C1 segment of cervical spinal cord (tissue), 14 donors: ENCODE results near the gene ABCB8.

ENCODE experiments used
- DNase-seq, 14 donors: peaks; one replicate each; lab custom pipeline; 2025; lab: John Stamatoyannopoulos, UW

The ABCB8 gene

DNA sequence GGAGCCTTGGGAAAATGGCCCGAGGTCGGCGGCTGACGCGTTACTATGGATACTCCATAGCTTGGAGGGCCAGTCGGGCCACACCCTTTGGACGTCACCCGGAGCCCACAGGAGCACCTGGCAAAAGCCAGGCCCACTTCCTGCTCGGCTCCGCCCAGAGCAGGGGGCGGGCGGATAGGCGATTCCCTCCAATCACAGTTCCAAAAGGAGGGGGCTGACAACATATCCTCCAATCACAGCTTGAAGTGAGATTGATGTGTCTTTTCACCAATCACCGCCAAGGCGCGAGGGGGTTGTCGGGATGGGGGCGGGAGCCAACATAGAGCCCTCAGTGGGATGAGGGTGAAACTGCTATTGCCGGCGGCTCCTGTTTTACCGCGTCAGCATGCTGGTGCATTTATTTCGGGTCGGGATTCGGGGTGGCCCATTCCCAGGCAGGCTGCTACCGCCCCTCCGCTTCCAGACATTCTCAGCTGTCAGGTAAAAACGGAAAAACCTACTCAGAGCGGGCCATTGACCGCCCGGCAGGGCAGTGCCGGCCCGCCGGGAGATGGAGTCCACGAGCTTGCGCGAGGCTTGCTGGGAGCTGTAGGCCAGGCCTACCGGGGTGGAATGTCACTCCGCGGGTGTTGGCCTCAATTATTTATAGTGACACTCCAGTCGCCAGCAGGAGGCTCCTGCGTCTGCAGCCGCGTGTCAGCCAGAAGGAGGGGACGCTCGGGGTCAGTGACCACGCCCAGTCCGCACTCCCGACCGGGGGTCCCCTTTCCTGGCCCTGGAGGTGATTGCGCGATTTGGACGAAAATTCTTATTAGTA is at the start of gene ABCB8:
Gene ABCB8, plus strand, starts transcription at position 320 of the 817 bp plus-strand sequence. Its CDS starts 66 bp downstream, at position 386.
- peak; percentile 88 to 99 (median 98) for DNase-seq

DNA sequence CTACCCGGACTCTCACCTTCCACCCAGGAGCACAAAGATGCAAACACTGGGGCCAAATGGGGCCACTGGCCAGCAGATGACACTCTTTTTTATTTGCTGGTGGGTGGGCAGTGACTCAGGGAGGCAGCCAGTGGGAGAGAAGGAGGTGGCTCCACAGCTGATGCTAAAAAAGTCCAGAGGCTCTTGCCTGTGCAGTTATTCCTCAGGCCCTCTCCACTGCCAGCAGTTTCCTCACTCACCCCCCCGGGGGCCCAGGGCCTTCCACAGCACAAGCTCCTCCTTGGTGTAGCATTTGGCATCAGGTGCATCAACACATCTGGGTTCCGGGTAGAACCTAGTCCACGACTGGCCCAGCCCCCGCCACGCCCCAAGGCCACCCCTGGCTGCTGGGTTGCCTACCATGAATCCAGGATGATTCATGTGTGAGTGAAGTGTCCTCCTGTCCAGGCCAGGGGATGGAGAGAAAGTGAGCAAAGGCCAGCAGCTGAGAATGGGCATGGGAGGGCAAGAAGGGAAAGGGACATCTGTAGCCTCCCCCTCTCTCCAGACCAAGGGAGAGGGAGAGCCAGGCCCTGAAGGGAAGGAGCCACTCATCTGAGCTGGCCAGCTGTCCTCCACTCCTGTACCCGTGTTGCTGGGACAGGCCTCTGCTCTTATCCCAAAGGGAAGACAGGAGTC is 48.4 kb upstream of the ABCB8 start:
- peak in 2 of 14 donors; percentile 15 to 24 for DNase-seq

DNA sequence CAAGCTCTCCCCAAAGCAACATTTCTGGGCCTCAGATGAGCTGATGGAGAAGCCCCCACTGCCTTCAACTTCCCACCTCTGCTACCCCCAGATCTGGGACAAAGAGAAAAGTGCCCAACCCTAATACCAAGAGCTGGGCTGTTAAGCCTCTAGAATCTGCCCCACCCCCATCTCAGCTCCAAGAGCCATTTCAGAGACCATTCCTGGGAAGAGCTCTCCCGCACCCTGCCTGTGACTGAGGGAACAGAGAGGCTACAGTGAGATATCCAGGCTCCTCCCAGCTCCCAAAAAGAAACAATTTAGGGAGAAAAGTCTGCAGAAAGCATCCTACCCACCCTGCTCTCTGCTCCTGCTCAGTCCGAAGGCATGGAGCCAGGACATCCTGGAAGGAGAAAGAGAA is 47.6 kb upstream of the ABCB8 start:
- DNase-seq = no peak

DNA sequence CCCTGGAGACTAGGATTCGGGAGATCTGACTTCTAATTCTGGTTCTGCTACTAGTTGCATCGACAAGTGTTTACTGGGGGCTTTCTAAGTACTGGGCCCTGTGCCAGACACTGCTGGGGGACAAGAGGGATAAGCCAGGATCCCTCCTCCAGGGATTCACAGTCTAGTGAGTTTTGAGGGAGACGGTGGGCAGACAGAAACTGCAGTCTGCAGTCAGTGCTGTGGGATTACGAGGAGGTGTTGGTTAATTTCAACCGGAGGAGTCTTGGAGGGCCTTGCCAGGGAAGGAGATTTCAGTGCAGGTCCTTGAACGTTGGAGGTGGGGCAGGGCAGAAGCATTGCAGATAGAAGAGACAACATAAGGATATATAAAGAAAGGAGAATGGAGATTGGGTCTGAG is 46.6 kb upstream of the ABCB8 start:
- no peak for DNase-seq

- DNase-seq = peak in 13 of 14 donors; percentile 16 to 83 (median 72)
These were observed 45.9 kb upstream of the ABCB8 start for GRCh38 chr7:150982351-150982750.

- peak in 1 of 14 donors; percentile 42 for DNase-seq
These were observed 44.3 kb upstream of the ABCB8 start for GRCh38 chr7:150983893-150984368.

GRCh38 chr7:150986099-150986512 is 42.1 kb upstream of the ABCB8 start:
- DNase-seq = peak in 10 of 14 donors; percentile 9 to 76 (median 25)

- no peak for DNase-seq
These were observed 41.7 kb upstream of the ABCB8 start for GRCh38 chr7:150986556-150986955.

DNA sequence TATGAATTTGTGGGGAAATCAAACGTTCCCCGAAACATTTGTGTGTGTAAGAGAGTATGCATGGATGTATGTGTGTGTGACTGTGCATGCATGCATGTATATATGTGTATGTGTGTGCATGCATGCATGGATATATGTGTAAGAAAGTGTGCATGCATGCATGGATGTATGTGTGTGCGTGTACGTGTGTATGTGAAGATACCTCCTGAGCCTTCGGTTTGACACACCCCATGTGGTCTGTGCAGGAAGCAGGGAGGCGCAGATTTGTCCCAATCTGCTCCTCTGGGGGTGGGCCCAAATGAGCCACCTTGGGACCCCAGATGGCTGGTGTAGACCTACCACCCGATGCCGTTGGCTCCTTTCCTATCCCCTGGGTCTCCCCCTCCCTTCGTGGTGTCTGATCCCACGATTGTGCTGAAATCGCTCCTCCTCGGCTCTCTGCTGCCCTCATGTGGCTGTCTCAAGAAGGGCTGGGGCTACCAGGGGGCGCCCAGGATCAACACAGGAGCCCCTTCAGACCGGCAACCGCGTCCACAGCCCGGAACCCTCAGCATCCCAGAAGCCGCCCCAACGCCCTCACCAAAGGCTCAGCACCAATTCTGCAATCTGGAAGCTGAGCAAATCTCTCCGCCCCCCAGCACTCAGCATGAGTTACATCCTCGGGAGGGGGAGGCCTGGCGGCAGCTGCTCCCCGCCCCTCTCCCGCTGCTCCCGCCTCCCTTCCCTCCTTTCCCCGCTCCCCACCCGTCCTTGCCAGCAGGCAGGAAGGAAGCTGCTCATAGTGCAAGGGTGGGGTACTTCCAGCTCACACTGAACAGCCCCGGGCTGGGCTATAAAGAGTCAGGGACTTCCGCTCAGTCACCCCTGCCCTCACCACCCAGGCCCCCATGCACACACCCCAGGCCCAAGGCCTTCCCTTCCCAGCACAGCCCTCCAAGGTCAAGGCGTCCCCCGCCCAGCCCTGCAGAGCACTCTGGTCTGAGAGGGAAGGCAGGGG is 39.7 kb upstream of the ABCB8 start:
- DNase-seq = peak in 11 of 14 donors; percentile 19 to 70 (median 30)

DNA sequence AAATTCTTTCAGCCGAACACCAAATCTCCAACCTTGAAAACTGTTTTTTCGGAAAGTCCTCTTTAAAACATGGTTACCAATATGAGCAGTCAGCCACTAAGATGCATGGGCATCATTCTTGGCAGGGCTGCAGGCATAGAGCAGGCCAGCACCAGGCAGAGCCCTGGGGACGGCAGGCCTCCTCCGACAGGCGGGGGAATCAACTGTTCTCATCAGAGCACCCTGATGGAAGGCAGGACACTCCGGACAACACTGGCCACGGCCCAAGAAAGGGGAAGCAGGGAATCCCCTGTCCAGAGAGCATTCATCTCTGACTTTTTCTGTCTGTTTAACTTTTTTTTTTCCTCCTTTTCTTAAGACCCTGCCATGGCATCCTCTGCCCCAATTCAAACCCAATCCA is 38.8 kb upstream of the ABCB8 start:
- DNase-seq = peak in 1 of 14 donors; percentile 17

DNA sequence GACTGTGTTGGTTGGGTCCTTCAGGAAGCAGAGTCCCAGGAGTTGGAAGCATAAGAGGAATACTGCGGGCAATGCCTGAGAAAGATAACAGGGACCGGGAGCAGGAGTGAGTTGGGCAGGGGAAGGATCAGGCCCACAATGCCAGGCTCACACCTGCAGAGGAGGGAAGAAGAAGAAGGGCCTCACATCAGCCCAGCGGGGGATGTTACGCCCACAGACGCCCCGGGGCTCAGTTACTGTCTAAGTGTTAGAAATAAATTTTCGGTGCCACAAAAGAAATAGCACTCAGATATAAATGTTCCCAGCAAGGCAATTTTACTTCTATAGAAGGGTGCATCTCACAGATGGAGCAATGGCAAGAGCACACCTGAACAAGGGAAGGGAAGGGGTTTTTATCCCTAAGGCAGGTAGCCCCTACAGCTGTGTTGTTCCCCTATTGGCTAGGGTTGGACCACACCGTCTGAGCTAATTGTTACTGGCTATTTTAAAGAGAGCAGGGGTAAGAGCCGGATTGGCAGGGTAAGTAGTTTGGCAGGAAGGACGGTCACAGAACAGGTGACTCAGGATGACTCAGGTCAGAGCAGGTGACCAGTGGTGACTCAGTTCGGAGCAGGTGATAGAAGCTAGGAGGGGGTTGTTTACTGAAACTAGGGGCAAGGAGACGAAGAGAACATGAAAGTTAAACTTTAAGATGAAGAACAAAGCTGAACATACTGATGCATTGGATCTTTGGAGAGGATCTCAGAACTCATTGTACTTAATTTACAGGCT is 37.6 kb upstream of the ABCB8 start, which contains the start of gene NOS3:
Gene NOS3, plus strand, starts transcription at position 602 of the 771 bp plus-strand sequence. CDS start 2,787 bp downstream, outside the sequence.
- no peak for DNase-seq

- no peak for DNase-seq
These were observed 36.1 kb upstream of the ABCB8 start for GRCh38 chr7:150992051-150992640.

DNA sequence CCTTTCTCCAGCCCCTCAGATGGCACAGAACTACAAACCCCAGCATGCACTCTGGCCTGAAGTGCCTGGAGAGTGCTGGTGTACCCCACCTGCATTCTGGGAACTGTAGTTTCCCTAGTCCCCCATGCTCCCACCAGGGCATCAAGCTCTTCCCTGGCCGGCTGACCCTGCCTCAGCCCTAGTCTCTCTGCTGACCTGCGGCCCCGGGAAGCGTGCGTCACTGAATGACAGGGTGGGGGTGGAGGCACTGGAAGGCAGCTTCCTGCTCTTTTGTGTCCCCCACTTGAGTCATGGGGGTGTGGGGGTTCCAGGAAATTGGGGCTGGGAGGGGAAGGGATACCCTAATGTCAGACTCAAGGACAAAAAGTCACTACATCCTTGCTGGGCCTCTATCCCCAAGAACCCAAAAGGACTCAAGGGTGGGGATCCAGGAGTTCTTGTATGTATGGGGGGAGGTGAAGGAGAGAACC is 35.4 kb upstream of the ABCB8 start:
- no peak for DNase-seq

- no peak for DNase-seq
These were observed 34.7 kb upstream of the ABCB8 start for GRCh38 chr7:150993511-150993910.

DNA sequence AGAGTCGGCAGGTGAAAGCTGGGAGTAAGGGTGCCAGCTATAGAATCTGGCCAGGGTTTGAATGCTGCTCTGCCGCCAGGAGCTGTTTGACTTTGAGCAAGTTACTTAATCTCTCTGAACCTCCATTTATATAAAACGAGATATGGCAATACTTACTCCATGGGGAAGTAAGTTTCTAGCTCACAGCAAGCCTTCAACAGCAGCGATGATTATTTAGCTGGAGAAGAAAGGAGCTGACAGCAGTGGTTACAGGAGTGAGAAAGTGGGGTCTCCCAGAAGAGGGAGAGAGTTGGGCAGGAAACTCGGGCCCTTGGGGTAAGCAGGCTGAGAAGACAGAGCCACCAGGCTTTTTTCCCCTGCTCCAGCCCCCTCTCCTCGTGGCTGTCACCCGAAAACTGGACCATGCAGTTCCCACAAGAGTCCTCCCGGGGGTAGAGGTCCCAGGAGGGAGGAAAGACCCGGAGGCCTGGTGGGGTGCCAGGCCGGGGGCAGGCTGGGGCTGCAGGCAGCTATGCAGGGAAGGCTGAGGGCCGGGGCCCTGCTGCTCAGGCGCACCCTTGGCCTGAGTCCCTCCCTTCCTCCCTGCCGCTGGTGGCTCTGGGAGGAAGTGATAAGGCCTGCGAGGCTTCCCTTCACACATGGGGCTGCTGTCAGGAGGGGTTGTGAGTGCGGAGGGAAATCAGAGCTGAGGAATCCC is 34.0 kb upstream of the ABCB8 start:
- no peak for DNase-seq

DNA sequence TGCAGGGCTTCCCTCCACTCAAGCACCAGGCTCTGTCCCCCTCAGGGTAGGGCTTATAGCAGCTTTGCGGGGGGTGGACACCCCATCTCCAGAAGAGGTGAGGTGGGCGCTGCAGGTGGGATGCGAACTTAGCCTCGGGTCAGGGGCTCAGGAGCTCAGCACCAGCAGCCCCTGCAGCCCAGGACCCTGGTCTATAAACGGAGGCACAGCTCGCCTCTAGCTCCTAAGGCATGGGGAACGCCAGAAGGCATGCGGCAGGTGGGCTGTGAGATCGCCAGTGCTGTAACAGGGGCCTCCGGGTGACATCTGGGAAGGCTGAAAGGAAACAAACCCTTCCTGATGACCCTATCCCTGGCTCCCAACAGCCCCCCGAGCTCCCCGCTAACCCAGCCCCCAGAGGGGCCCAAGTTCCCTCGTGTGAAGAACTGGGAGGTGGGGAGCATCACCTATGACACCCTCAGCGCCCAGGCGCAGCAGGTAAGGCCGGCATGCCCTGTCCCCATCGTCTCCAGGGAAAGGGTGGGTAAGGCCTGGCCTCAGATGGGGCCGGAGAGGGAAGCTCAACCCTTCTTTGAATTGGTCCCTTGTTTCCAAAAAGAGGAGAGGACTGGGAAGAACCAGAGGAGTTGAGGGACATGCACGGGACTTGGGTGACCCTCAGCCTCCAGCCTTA is 33.3 kb upstream of the ABCB8 start:
- no peak for DNase-seq

- DNase-seq = peak in 1 of 14 donors; percentile 17
These were observed 31.7 kb upstream of the ABCB8 start for GRCh38 chr7:150996376-150997074.

DNA sequence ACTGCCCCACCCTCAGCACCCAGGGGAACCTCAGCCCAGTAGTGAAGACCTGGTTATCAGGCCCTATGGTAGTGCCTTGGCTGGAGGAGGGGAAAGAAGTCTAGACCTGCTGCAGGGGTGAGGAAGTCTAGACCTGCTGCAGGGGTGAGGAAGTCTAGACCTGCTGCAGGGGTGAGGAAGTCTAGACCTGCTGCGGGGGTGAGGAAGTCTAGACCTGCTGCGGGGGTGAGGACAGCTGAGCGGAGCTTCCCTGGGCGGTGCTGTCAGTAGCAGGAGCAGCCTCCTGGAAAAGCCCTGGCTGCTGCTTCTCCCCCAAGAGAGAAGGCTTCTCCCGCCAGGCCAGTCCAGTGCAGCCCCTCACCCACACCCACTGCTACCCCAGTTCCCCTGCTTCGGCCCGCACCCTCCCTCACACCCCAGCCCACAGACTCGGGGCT is 31.2 kb upstream of the ABCB8 start:
- no peak for DNase-seq
